CD4-positive, alpha-beta T cell treated with Interferon alpha-2 for 1 hour (primary cell): Measurements from ENCODE around the gene INTS6.

Experiments used
- DNase-seq, 2 donors: peaks; one replicate each; pipeline ENCODE4 v3.0.0-alpha.2; 2020 to 2022

Gene INTS6

GRCh38 chr13:51397262-51397941 lies 55.4 kb downstream of the INTS6 start:
- DNase-seq: no peak

GRCh38 chr13:51396352-51396751 lies 56.5 kb downstream of the INTS6 start:
- no peak for DNase-seq

- no peak for DNase-seq
Observed at GRCh38 chr13:51394724-51395123, 58.1 kb downstream of the INTS6 start.

- no peak for DNase-seq
Observed at GRCh38 chr13:51385114-51385513, 67.7 kb downstream of the INTS6 start.

GRCh38 chr13:51380269-51380668 lies 72.6 kb downstream of the INTS6 start:
- no peak for DNase-seq

- no peak for DNase-seq
Observed at GRCh38 chr13:51373451-51373850, 79.4 kb downstream of the INTS6 start.

GRCh38 chr13:51371768-51372399 lies 81.0 kb downstream of the INTS6 start:
- DNase-seq: no peak

GRCh38 chr13:51370811-51371210 lies 82.0 kb downstream of the INTS6 start:
- no peak for DNase-seq

- no peak for DNase-seq
Observed at GRCh38 chr13:51370116-51370515, 82.7 kb downstream of the INTS6 start.

- DNase-seq: no peak
Observed at GRCh38 chr13:51364404-51365008, 88.3 kb downstream of the INTS6 start.

GRCh38 chr13:51363625-51364024 lies 89.2 kb downstream of the INTS6 start:
- no peak for DNase-seq

- DNase-seq: no peak
Observed at GRCh38 chr13:51361106-51361505, 91.7 kb downstream of the INTS6 start.

GRCh38 chr13:51360489-51360888 lies 92.3 kb downstream of the INTS6 start:
- DNase-seq: no peak

GRCh38 chr13:51359352-51359751 lies 93.5 kb downstream of the INTS6 start:
- DNase-seq: no peak

- no peak for DNase-seq
Observed at GRCh38 chr13:51357928-51358595, 94.8 kb downstream of the INTS6 start.

- no peak for DNase-seq
Observed at GRCh38 chr13:51355217-51355616, 97.6 kb downstream of the INTS6 start.

GRCh38 chr13:51349016-51349415 lies 103.8 kb downstream of the INTS6 start:
- DNase-seq: no peak

- no peak for DNase-seq
Observed at GRCh38 chr13:51348069-51348967, 104.5 kb downstream of the INTS6 start.

GRCh38 chr13:51347099-51347498 lies 105.7 kb downstream of the INTS6 start:
- DNase-seq: no peak

GRCh38 chr13:51346397-51346796 lies 106.4 kb downstream of the INTS6 start:
- DNase-seq: no peak

- DNase-seq: no peak
Observed at GRCh38 chr13:51343475-51343874, 109.4 kb downstream of the INTS6 start.

- DNase-seq: no peak
Observed at GRCh38 chr13:51342706-51343105, 110.1 kb downstream of the INTS6 start.

GRCh38 chr13:51341791-51342190 lies 111.0 kb downstream of the INTS6 start:
- DNase-seq: no peak
